PFSK-1 (cell line): ENCODE results near the gene LDLRAD2.

Experiments used
- POLR2AphosphoS5 ChIP-seq: IDR thresholded peaks from 2 replicates; pipeline ENCODE4 v1.6.1; 2012; ENCODE audit warnings: low read depth, mild to moderate bottlenecking, control low read depth, low read length, moderate library complexity
- SIN3A ChIP-seq: IDR thresholded peaks from 2 replicates; pipeline ENCODE4 v1.6.1; 2012; ENCODE audit warnings: mild to moderate bottlenecking, low read length, moderate library complexity, borderline replicate concordance; ENCODE audit not compliant: insufficient read depth
- TAF1 ChIP-seq: IDR thresholded peaks from 2 replicates; pipeline ENCODE4 v1.6.1; 2012; ENCODE audit warnings: low read length, control low read depth, borderline replicate concordance; ENCODE audit not compliant: insufficient read depth
- TF ChIP-seq, protein P1 (sequence below), 2 experiments: IDR thresholded peaks; 2 replicates each; pipeline versions ENCODE4 v1.6.1 to v1.8.0; 2011 to 2012; ENCODE audit warnings: low read depth in 2 of 2, low read length in 2 of 2, control low read depth in 1 of 2, inconsistent platforms in 1 of 2, mild to moderate bottlenecking in 1 of 2, moderate library complexity in 1 of 2; ENCODE audit not compliant: insufficient read depth in 1 of 2

DNA sequence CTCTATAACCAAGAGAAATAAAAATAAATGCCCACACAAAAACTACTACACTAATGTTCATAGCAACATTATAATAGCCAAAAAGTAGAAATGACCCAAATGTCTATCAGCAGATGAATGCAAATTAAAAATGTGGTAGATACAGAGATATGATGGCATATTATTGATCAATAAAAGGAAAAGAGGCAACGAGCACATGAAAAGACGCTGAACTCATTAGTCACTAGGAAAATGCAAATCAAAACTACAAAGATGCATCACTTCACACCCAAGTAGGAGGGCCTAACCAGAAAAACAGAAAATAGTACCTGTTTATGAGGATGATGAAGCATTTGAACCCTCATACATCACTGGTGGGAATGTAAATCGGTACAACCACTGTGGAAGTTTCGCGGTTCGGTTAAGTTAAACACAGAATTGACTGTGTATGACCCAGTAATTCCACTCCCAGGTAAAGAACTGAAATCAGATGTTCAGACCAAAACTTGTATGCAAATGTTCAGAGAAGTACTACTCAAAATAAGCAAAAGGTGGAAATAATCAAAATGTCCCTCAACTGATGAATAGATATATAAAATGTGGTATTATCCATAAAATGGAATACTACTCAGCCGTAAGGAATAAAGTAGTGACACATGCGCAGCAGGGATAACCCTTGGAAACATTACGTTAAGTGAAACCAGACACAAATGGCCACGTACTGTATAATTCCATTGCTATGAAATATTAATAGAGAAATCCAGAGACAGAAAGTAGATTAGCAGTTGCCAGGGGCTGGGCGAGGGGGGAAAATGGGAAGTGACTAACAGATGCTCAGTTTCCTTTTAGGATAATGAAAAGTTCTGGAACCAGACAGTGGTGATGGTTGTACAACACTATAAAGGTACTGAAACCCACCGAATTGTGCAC, 32.2 kb upstream of the LDLRAD2 start:
- TF ChIP-seq POLR2AphosphoS5 (no peak), TAF1 (no peak), SIN3A (no peak)
- TF ChIP-seq, protein P1, sequence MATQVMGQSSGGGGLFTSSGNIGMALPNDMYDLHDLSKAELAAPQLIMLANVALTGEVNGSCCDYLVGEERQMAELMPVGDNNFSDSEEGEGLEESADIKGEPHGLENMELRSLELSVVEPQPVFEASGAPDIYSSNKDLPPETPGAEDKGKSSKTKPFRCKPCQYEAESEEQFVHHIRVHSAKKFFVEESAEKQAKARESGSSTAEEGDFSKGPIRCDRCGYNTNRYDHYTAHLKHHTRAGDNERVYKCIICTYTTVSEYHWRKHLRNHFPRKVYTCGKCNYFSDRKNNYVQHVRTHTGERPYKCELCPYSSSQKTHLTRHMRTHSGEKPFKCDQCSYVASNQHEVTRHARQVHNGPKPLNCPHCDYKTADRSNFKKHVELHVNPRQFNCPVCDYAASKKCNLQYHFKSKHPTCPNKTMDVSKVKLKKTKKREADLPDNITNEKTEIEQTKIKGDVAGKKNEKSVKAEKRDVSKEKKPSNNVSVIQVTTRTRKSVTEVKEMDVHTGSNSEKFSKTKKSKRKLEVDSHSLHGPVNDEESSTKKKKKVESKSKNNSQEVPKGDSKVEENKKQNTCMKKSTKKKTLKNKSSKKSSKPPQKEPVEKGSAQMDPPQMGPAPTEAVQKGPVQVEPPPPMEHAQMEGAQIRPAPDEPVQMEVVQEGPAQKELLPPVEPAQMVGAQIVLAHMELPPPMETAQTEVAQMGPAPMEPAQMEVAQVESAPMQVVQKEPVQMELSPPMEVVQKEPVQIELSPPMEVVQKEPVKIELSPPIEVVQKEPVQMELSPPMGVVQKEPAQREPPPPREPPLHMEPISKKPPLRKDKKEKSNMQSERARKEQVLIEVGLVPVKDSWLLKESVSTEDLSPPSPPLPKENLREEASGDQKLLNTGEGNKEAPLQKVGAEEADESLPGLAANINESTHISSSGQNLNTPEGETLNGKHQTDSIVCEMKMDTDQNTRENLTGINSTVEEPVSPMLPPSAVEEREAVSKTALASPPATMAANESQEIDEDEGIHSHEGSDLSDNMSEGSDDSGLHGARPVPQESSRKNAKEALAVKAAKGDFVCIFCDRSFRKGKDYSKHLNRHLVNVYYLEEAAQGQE (IDR thresholded peaks at IDR 0.05; ENCODE audit: insufficient read depth in 1 of 2, low read depth in 2 of 2, low read length in 2 of 2), result no peak
